ENCODE data around the gene ARHGAP26. TPM values are rescaled to one million over a fixed set of nuclear protein-coding genes. Genes with fewer than 3 reads are reported as not detected.

The ARHGAP26 gene
- polyA plus RNA-seq, 1 donor from 2014 or later: 0.83 TPM

GRCh38 chr5:142832263-142832662, 62.1 kb downstream of the ARHGAP26 start:
- no peaks in the 10 kb centered on the region for H3K9me2 ChIP-seq (ENCODE audit: insufficient read depth, low read length)
- H3F3A ChIP-seq (ENCODE audit: insufficient read depth, low read length, poor library complexity, severe bottlenecking): no peaks in the 10 kb centered on the region
- no peaks in the 10 kb centered on the region for H3K27me3 ChIP-seq (ENCODE audit: insufficient read depth, low read depth, low read length)
- H3K4me3 ChIP-seq (ENCODE audit: low read length): no peak overlapping the region
- H3K9me3 ChIP-seq (ENCODE audit: low read length): no peaks in the 10 kb centered on the region
- no peak for TF ChIP-seq REST (IDR thresholded peaks at IDR 0.05; ENCODE audit: borderline replicate concordance)
- no peak for TF ChIP-seq TAF1 (IDR thresholded peaks at IDR 0.05; ENCODE audit: low read depth)
- TF ChIP-seq SMC3 (conservative IDR thresholded peaks at IDR 0.05; ENCODE audit: poor library complexity): no peak
- TF ChIP-seq EZH2 (IDR thresholded peaks at IDR 0.05; ENCODE audit: borderline replicate concordance, insufficient read depth, low read length, poor library complexity, severe bottlenecking): no peak
- no peak for TF ChIP-seq CTCF (IDR thresholded peaks at IDR 0.05; ENCODE audit: poor library complexity, severe bottlenecking)
- no peak for TF ChIP-seq EP300 (conservative IDR thresholded peaks at IDR 0.05; ENCODE audit: poor library complexity, severe bottlenecking)
- TF ChIP-seq RAD21 (conservative IDR thresholded peaks at IDR 0.05): no peak
- no peak for TF ChIP-seq POLR2AphosphoS5 (IDR thresholded peaks at IDR 0.05)
- TF ChIP-seq MXI1 (conservative IDR thresholded peaks at IDR 0.05; ENCODE audit: poor library complexity, severe bottlenecking): no peak
- H2AFZ ChIP-seq (ENCODE audit: low read depth, low read length): no peak overlapping the region
- no peaks in the 10 kb centered on the region for H3K36me3 ChIP-seq (ENCODE audit: insufficient read depth, low read length)
- no peak overlapping the region for H3K4me2 ChIP-seq (ENCODE audit: low read length)
- H4K20me1 ChIP-seq (ENCODE audit: insufficient read depth): no peaks in the 10 kb centered on the region
- H3K27ac ChIP-seq (ENCODE audit: low read length): no peak overlapping the region
- no peak overlapping the region for H3K9ac ChIP-seq (ENCODE audit: low read length)
- H3K79me2 ChIP-seq (replicated peaks; ENCODE audit: insufficient read depth, low read length): no peaks in the 10 kb centered on the region

- TF ChIP-seq CTCF (IDR thresholded peaks at IDR 0.05; ENCODE audit: poor library complexity, severe bottlenecking) (no peak), MXI1 (conservative IDR thresholded peaks at IDR 0.05; ENCODE audit: poor library complexity, severe bottlenecking) (no peak), TAF1 (IDR thresholded peaks at IDR 0.05; ENCODE audit: low read depth) (no peak), REST (IDR thresholded peaks at IDR 0.05; ENCODE audit: borderline replicate concordance) (no peak), SMC3 (conservative IDR thresholded peaks at IDR 0.05; ENCODE audit: poor library complexity) (no peak), EP300 (conservative IDR thresholded peaks at IDR 0.05; ENCODE audit: poor library complexity, severe bottlenecking) (no peak), POLR2AphosphoS5 (IDR thresholded peaks at IDR 0.05) (no peak), RAD21 (conservative IDR thresholded peaks at IDR 0.05) (no peak), EZH2 (IDR thresholded peaks at IDR 0.05; ENCODE audit: borderline replicate concordance, insufficient read depth, low read length, poor library complexity, severe bottlenecking) (no peak)
Observed at GRCh38 chr5:142833517-142834449, 63.6 kb downstream of the ARHGAP26 start.

More at GRCh38 chr5:142833517-142834449, 63.6 kb downstream of the ARHGAP26 start:
- Histone ChIP-seq H3F3A (ENCODE audit: insufficient read depth, low read length, poor library complexity, severe bottlenecking) (no peaks in the 10 kb centered on the region), H3K9me2 (ENCODE audit: insufficient read depth, low read length) (no peaks in the 10 kb centered on the region), H3K9me3 (ENCODE audit: low read length) (no peaks in the 10 kb centered on the region), H3K4me2 (ENCODE audit: low read length) (no peak overlapping the region), H3K4me3 (ENCODE audit: low read length) (no peak overlapping the region), H3K27me3 (ENCODE audit: insufficient read depth, low read depth, low read length) (no peaks in the 10 kb centered on the region), H3K27ac (ENCODE audit: low read length) (no peak overlapping the region), H2AFZ (ENCODE audit: low read depth, low read length) (no peak overlapping the region), H4K20me1 (ENCODE audit: insufficient read depth) (no peaks in the 10 kb centered on the region), H3K36me3 (ENCODE audit: insufficient read depth, low read length) (no peaks in the 10 kb centered on the region), H3K79me2 (replicated peaks; ENCODE audit: insufficient read depth, low read length) (no peaks in the 10 kb centered on the region), H3K9ac (ENCODE audit: low read length) (no peak overlapping the region)
